SK-N-SH (cell line): ENCODE results near the gene PIAS1. TPM values are rescaled to one million over a fixed set of nuclear protein-coding genes. Genes with fewer than 3 reads are reported as not detected.

ENCODE experiments used
- CTCF ChIA-PET: fragments of 300-600, 350-600 bp; formaldehyde crosslinking; extraction: SDS; loops from one replicate; lab custom pipeline; 2021; lab: Yijun Ruan, JAX
- POLR2A ChIA-PET: fragments of 350-600 bp; sonication (Branson Sonifier 250); formaldehyde crosslinking; extraction: SDS; loops from one replicate; lab custom pipeline; 2020; ENCODE audit warnings: antibody characterized with exemption, inconsistent platforms; lab: Yijun Ruan, JAX
- DNase-seq: peaks from one replicate; pipeline ENCODE4 v3.0.0; 2012
- H2AFZ ChIP-seq: fragments of 200-600 bp; sonication (generic); 2 replicates; pipeline ENCODE4 v1.8.1; 2016; ENCODE audit warnings: antibody characterized with exemption, mild to moderate bottlenecking, low read depth
- H3F3A ChIP-seq: fragments of 200-600 bp; sonication (generic); replicated peaks from 2 replicates; pipeline ENCODE3; 2016; ENCODE audit warnings: antibody characterized with exemption, mild to moderate bottlenecking; ENCODE audit not compliant: insufficient read depth
- H3K27ac ChIP-seq, 2 experiments: fragments of 200-500 bp in 1 of 2; fragments of 200-600 bp in 1 of 2; sonication (Bioruptor generic) in 1 of 2; sonication (generic), shearing (Covaris generic) in 1 of 2; 2 replicates each; pipeline versions ENCODE4 v1.5.1 to v1.6.1; 2014 to 2016; ENCODE audit warnings: low read depth in 2 of 2, inconsistent platforms in 1 of 2, low read length in 1 of 2, mild to moderate bottlenecking in 1 of 2, mixed read lengths in 1 of 2
- H3K27me3 ChIP-seq: fragments of 200-600 bp; sonication (generic), shearing (Covaris generic); 2 replicates; pipeline ENCODE4 v1.6.1; 2016; ENCODE audit warnings: mixed run types; ENCODE audit not compliant: insufficient read depth
- H3K36me3 ChIP-seq, 2 experiments: fragments of 200-500 bp in 1 of 2; fragments of 200-600 bp in 1 of 2; sonication (Bioruptor generic) in 1 of 2; sonication (generic) in 1 of 2; replicated peaks in 1 of 2; 2 replicates each; pipeline versions ENCODE3 to v1.5.1; 2014 to 2016; ENCODE audit warnings: low read length in 1 of 2, mild to moderate bottlenecking in 1 of 2; ENCODE audit not compliant: insufficient read depth in 2 of 2, control insufficient read depth in 1 of 2
- H3K4me1 ChIP-seq, 2 experiments: fragments of 200-500 bp in 1 of 2; fragments of 200-600 bp in 1 of 2; sonication (Bioruptor generic) in 1 of 2; sonication (generic), shearing (Covaris generic) in 1 of 2; 2 replicates each; pipeline versions ENCODE4 v1.5.1 to v1.6.1; 2014 to 2016; ENCODE audit warnings: low read depth in 1 of 2, low read length in 1 of 2, mixed run types in 1 of 2; ENCODE audit not compliant: insufficient read depth in 2 of 2, control insufficient read depth in 1 of 2
- H3K4me2 ChIP-seq: fragments of 200-600 bp; sonication (generic), shearing (Covaris generic); 2 replicates; pipeline ENCODE4 v1.6.1; 2017; ENCODE audit warnings: mixed run types
- H3K4me3 ChIP-seq, 2 experiments: fragments of 200-500 bp in 1 of 2; fragments of 200-600 bp in 1 of 2; sonication (Bioruptor generic) in 1 of 2; sonication (generic), shearing (Covaris generic) in 1 of 2; 2 replicates each; pipeline versions ENCODE4 v1.5.1 to v1.8.1; 2014 to 2016; ENCODE audit warnings: low read depth in 2 of 2, inconsistent platforms in 1 of 2, low read length in 1 of 2, mild to moderate bottlenecking in 1 of 2, mixed read lengths in 1 of 2, moderate library complexity in 1 of 2
- H3K79me2 ChIP-seq: fragments of 200-600 bp; sonication (generic); 2 replicates; pipeline ENCODE4 v1.8.1; 2017; ENCODE audit warnings: mild to moderate bottlenecking; ENCODE audit not compliant: insufficient read depth
- H3K9ac ChIP-seq: fragments of 200-600 bp; sonication (generic); 2 replicates; pipeline ENCODE4 v1.6.1; 2017; ENCODE audit warnings: mixed run types
- H3K9me2 ChIP-seq: fragments of 200-600 bp; sonication (generic); 2 replicates; pipeline ENCODE4 v1.6.1; 2017; ENCODE audit warnings: mixed run types
- H3K9me3 ChIP-seq: fragments of 200-600 bp; sonication (generic); 2 replicates; pipeline ENCODE4 v1.6.1; 2017; ENCODE audit warnings: mixed run types, mild to moderate bottlenecking, moderate library complexity
- H4K20me1 ChIP-seq: fragments of 200-600 bp; sonication (generic); 2 replicates; pipeline ENCODE4 v1.6.1; 2017; ENCODE audit warnings: mild to moderate bottlenecking, mixed run types; ENCODE audit not compliant: insufficient read depth
- CHD2 ChIP-seq: fragments of 150-350 bp; IDR thresholded peaks from 2 replicates; pipeline ENCODE4 v1.6.1; 2018; ENCODE audit warnings: low read length; ENCODE audit not compliant: partially characterized antibody
- EP300 ChIP-seq, 2 experiments: IDR thresholded peaks; 2 replicates each; pipeline versions ENCODE4 v1.4.0 to v1.6.1; 2012; ENCODE audit warnings: borderline replicate concordance in 1 of 2, low read depth in 1 of 2, low read length in 1 of 2
- FOSL2 ChIP-seq: IDR thresholded peaks from 2 replicates; pipeline ENCODE4 v1.4.0; 2012; ENCODE audit warnings: low read depth, mild to moderate bottlenecking, moderate library complexity, borderline replicate concordance
- FOXJ3 ChIP-seq: sonication (generic); formaldehyde crosslinking; IDR thresholded peaks from 2 replicates; pipeline ENCODE4 v1.5.1; 2020; ENCODE audit warnings: mild to moderate bottlenecking, missing genetic modification reagents
- FOXM1 ChIP-seq: IDR thresholded peaks from 2 replicates; pipeline ENCODE4 v1.4.0; 2012; ENCODE audit warnings: low read depth, mild to moderate bottlenecking
- GABPA ChIP-seq: IDR thresholded peaks from 2 replicates; pipeline ENCODE4 v1.4.0; 2012; ENCODE audit warnings: low read depth, mild to moderate bottlenecking
- JUND ChIP-seq: IDR thresholded peaks from 2 replicates; pipeline ENCODE4 v1.4.0; 2012
- MAX ChIP-seq: IDR thresholded peaks from 2 replicates; pipeline ENCODE4 v1.4.0; 2012; ENCODE audit warnings: low read depth
- MEF2A ChIP-seq: IDR thresholded peaks from 2 replicates; pipeline ENCODE4 v1.4.0; 2012; ENCODE audit warnings: low read depth, borderline replicate concordance
- MXI1 ChIP-seq: IDR thresholded peaks from 2 replicates; pipeline ENCODE4 v1.6.1; 2012; ENCODE audit warnings: mild to moderate bottlenecking, low read depth, low read length, improper control_type of control experiment
- NFIC ChIP-seq: IDR thresholded peaks from 2 replicates; pipeline ENCODE4 v1.4.0; 2012; ENCODE audit warnings: borderline replicate concordance
- POLR2AphosphoS5 ChIP-seq: IDR thresholded peaks from 2 replicates; pipeline ENCODE4 v1.6.1; 2012; ENCODE audit warnings: low read depth, low read length
- RAD21 ChIP-seq: IDR thresholded peaks from 2 replicates; pipeline ENCODE4 v1.6.1; 2012; ENCODE audit warnings: mild to moderate bottlenecking, low read length
- RCOR1 ChIP-seq: fragments of 150-350 bp; IDR thresholded peaks from 2 replicates; pipeline ENCODE4 v1.6.1; 2017; ENCODE audit warnings: antibody characterized with exemption, low read length
- RFX5 ChIP-seq: IDR thresholded peaks from 2 replicates; pipeline ENCODE4 v1.6.1; 2012; ENCODE audit warnings: mild to moderate bottlenecking, improper control_type of control experiment, low read length
- RXRA ChIP-seq: IDR thresholded peaks from 2 replicates; pipeline ENCODE4 v1.4.0; 2012; ENCODE audit warnings: low read depth, mild to moderate bottlenecking, borderline replicate concordance
- SIN3A ChIP-seq: IDR thresholded peaks from 2 replicates; pipeline ENCODE4 v1.6.1; 2012; ENCODE audit warnings: low read depth, mild to moderate bottlenecking, low read length, moderate library complexity, borderline replicate concordance
- SMC3 ChIP-seq: IDR thresholded peaks from 2 replicates; pipeline ENCODE4 v1.6.1; 2012; ENCODE audit warnings: low read depth, low read length, improper control_type of control experiment
- TAF1 ChIP-seq: IDR thresholded peaks from 2 replicates; pipeline ENCODE4 v1.6.1; 2012; ENCODE audit warnings: low read depth, mild to moderate bottlenecking, low read length, moderate library complexity, borderline replicate concordance
- TCF12 ChIP-seq: IDR thresholded peaks from 2 replicates; pipeline ENCODE4 v1.4.0; 2012
- TEAD4 ChIP-seq: IDR thresholded peaks from 2 replicates; pipeline ENCODE4 v1.4.0; 2012; ENCODE audit warnings: mild to moderate bottlenecking, borderline replicate concordance; ENCODE audit not compliant: insufficient read depth
- WGBS: methylation state at CpG from one replicate; pipeline ENCODE4 v1.1.6; 2017; ENCODE audit warnings: low lambda C conversion rate; 5-methylcytosine and 5-hydroxymethylcytosine counted together
- polyA plus RNA-seq, 3 experiments: library from polyadenylated mRNA; depleted of rRNA; stranded (reverse); fragments of >200 nt; gene quantifications; 2 replicates each; pipeline ENCODE4 v1.2.3, GENCODE V29; 2012

The PIAS1 gene
- polyA plus RNA-seq, 1 of the 3 experiments (the other 2 are of a cell fraction), result 9.0 TPM

GRCh38 chr15:68047826-68048225 lies 6.3 kb upstream of the PIAS1 start:
- WGBS, result 67% methylated on average over 3 of the region's 3 CpGs
- Histone ChIP-seq H3K9ac (no peak overlapping the region), H3K9me3 (no peaks in the 10 kb centered on the region), H3K4me3 (no peak overlapping the region), H3K27ac (no peak overlapping the region), H2AFZ (no peak overlapping the region), H3K36me3 (no peaks in the 10 kb centered on the region), H3K9me2 (no peaks in the 10 kb centered on the region), H3K4me2 (no peak overlapping the region), H3K4me1 (no peaks in the 10 kb centered on the region), H3K27me3 (no peaks in the 10 kb centered on the region), H3F3A (no peaks in the 10 kb centered on the region), H3K79me2 (no peaks in the 10 kb centered on the region), H4K20me1 (no peaks in the 10 kb centered on the region)
- POLR2A ChIA-PET, result no interaction called here
- no peak for TF ChIP-seq SIN3A
- no peak for TF ChIP-seq MEF2A
- no peak for TF ChIP-seq POLR2AphosphoS5
- no peak for TF ChIP-seq MXI1
- no peak for TF ChIP-seq CHD2
- CTCF ChIA-PET, result no interaction called here
- DNase-seq, result no peak

- TF ChIP-seq SIN3A (no peak), RXRA (no peak), EP300 (IDR thresholded peaks at IDR 0.05; ENCODE audit: borderline replicate concordance in 1 of 2, low read depth in 1 of 2, low read length in 1 of 2) (no peak)
- no peak overlapping the region for H3K4me2 ChIP-seq
- peaks cover 0 to 7% of the 10 kb centered on the region in 2 experiments; a peak in 3 of 4 replicates for H3K4me1 ChIP-seq
- ChIA-PET CTCF (interaction anchor here (1.0 kb wide), 1 partner anchor 187 kb away, joined by 3 read pairs; no protein-coding TSS in a partner anchor), POLR2A (no interaction called here)
- no peaks in the 10 kb centered on the region for H3K36me3 ChIP-seq
- H3K9ac ChIP-seq, result no peak overlapping the region
- no peak overlapping the region for H3K4me3 ChIP-seq
- peaks cover 20% of the 10 kb centered on the region for H3K79me2 ChIP-seq
- DNase-seq, result no peak
- no peaks in the 10 kb centered on the region for H3K27me3 ChIP-seq
- no peak overlapping the region for H3K27ac ChIP-seq
- no peak overlapping the region for H2AFZ ChIP-seq
- peaks cover 2% of the 10 kb centered on the region for H3F3A ChIP-seq
- H3K9me2 ChIP-seq, result no peaks in the 10 kb centered on the region
- H3K9me3 ChIP-seq, result no peaks in the 10 kb centered on the region
- peaks cover 12% of the 10 kb centered on the region for H4K20me1 ChIP-seq
- 68% methylated on average over 2 of the region's 2 CpGs for WGBS
Observed at GRCh38 chr15:68051109-68051508, 3.0 kb upstream of the PIAS1 start.

GRCh38 chr15:68051907-68052306 lies 2.2 kb upstream of the PIAS1 start:
- CTCF ChIA-PET, result no interaction called here
- Histone ChIP-seq H3F3A (peaks cover 2% of the 10 kb centered on the region), H3K4me1 (peaks cover 0 to 12% of the 10 kb centered on the region in 2 experiments; a peak in 3 of 4 replicates), H3K9ac (no peak overlapping the region), H3K79me2 (peaks cover 28% of the 10 kb centered on the region), H3K9me3 (no peaks in the 10 kb centered on the region), H2AFZ (no peak overlapping the region), H3K27ac (no peak overlapping the region), H4K20me1 (peaks cover 20% of the 10 kb centered on the region), H3K36me3 (no peaks in the 10 kb centered on the region), H3K27me3 (no peaks in the 10 kb centered on the region), H3K9me2 (no peaks in the 10 kb centered on the region), H3K4me2 (no peak overlapping the region), H3K4me3 (no peak overlapping the region)
- no peak for DNase-seq
- POLR2A ChIA-PET, result no interaction called here
- no peak for TF ChIP-seq JUND
- TF ChIP-seq RAD21, result no peak
- no peak for TF ChIP-seq TAF1
- no peak for TF ChIP-seq CHD2
- TF ChIP-seq NFIC, result no peak
- TF ChIP-seq MAX, result no peak
- TF ChIP-seq GABPA, result no peak
- no peak for TF ChIP-seq FOSL2
- TF ChIP-seq FOXJ3 (CRISPR knock-in tag), result no peak
- TF ChIP-seq MEF2A, result no peak
- TF ChIP-seq RFX5, result no peak
- no peak for TF ChIP-seq POLR2AphosphoS5
- TF ChIP-seq RCOR1, result no peak
- TF ChIP-seq SMC3, result no peak
- no peak for TF ChIP-seq FOXM1
- no peak for TF ChIP-seq TCF12
- TF ChIP-seq TEAD4, result no peak
- 81% methylated on average over 1 of the region's 1 CpG for WGBS
